ENCODE results near the gene PTGIS. TPM values are rescaled to one million over a fixed set of nuclear protein-coding genes. Genes with fewer than 3 reads are reported as not detected.

PTGIS gene
- total RNA-seq, 4 donors from 2014 or later = 3.5 to 30.5 (median 11.1) TPM

- no peak for DNase-seq
- no peak for TF ChIP-seq POLR2A (IDR thresholded peaks at IDR 0.05)
- TF ChIP-seq CTCF (IDR thresholded peaks at IDR 0.05) = no peak
Observed at GRCh38 chr20:49518576-49518975, 49.4 kb downstream of the PTGIS start.

GRCh38 chr20:49517805-49518100, 50.2 kb downstream of the PTGIS start:
- H3K4me3 ChIP-seq = no peak overlapping the region
- H3K27ac ChIP-seq = no peak overlapping the region
- TF ChIP-seq POLR2A (IDR thresholded peaks at IDR 0.05) (no peak), CTCF (IDR thresholded peaks at IDR 0.05) (no peak)
- no peaks in the 10 kb centered on the region for H3K9me3 ChIP-seq
- DNase-seq = no peak
- H3K4me1 ChIP-seq = no peaks in the 10 kb centered on the region
- no peaks in the 10 kb centered on the region for H3K36me3 ChIP-seq
- no peaks in the 10 kb centered on the region for H3K27me3 ChIP-seq

More at GRCh38 chr20:49518576-49518975, 49.4 kb downstream of the PTGIS start:
- no peaks in the 10 kb centered on the region for H3K27me3 ChIP-seq
- H3K4me3 ChIP-seq = no peak overlapping the region
- no peaks in the 10 kb centered on the region for H3K4me1 ChIP-seq
- H3K9me3 ChIP-seq = no peaks in the 10 kb centered on the region
- H3K27ac ChIP-seq = no peak overlapping the region
- H3K36me3 ChIP-seq = no peaks in the 10 kb centered on the region

GRCh38 chr20:49516916-49517804, 50.8 kb downstream of the PTGIS start:
- Histone ChIP-seq H3K27me3 (no peaks in the 10 kb centered on the region), H3K4me3 (no peak overlapping the region), H3K36me3 (no peaks in the 10 kb centered on the region), H3K4me1 (no peaks in the 10 kb centered on the region), H3K9me3 (no peaks in the 10 kb centered on the region), H3K27ac (no peak overlapping the region)
- no peak for DNase-seq
- TF ChIP-seq POLR2A (IDR thresholded peaks at IDR 0.05) (no peak), CTCF (IDR thresholded peaks at IDR 0.05) (no peak)

GRCh38 chr20:49515586-49515985, 52.4 kb downstream of the PTGIS start:
- DNase-seq = no peak
- no peaks in the 10 kb centered on the region for H3K9me3 ChIP-seq
- H3K27me3 ChIP-seq = no peaks in the 10 kb centered on the region
- H3K27ac ChIP-seq = no peak overlapping the region
- H3K4me1 ChIP-seq = no peaks in the 10 kb centered on the region
- no peaks in the 10 kb centered on the region for H3K36me3 ChIP-seq
- TF ChIP-seq POLR2A (IDR thresholded peaks at IDR 0.05) (no peak), CTCF (IDR thresholded peaks at IDR 0.05) (no peak)
- H3K4me3 ChIP-seq = no peak overlapping the region

GRCh38 chr20:49513517-49513916, 54.4 kb downstream of the PTGIS start:
- Histone ChIP-seq H3K27me3 (no peaks in the 10 kb centered on the region), H3K4me1 (no peaks in the 10 kb centered on the region), H3K27ac (no peak overlapping the region), H3K36me3 (no peaks in the 10 kb centered on the region), H3K9me3 (no peaks in the 10 kb centered on the region), H3K4me3 (no peak overlapping the region)
- no peak for TF ChIP-seq CTCF (IDR thresholded peaks at IDR 0.05)
- no peak for TF ChIP-seq POLR2A (IDR thresholded peaks at IDR 0.05)
- DNase-seq = no peak

Measured in Peyer's patch (tissue), 4 donors.